Body of pancreas (tissue), 4 donors: ENCODE measurements around the gene MST1. TPM values are rescaled to one million over a fixed set of nuclear protein-coding genes. Genes with fewer than 3 reads are reported as not detected.

Experiments used
- ATAC-seq: fragments of 150-250 bp; one replicate; pipeline ENCODE4 v1.9.1; 2016
- DNase-seq, 4 donors: peaks; one replicate each; pipeline ENCODE4 v3.0.0-alpha.2; 2019
- H3K27ac ChIP-seq, 4 donors: fragments of 200-600 bp; sonication (generic); 1 replicate in 3 of 4; 2 replicates in 1 of 4; pipeline versions ENCODE4 v1.5.1 to v1.6.1; 2016 to 2019; ENCODE audit warnings: mild to moderate bottlenecking in 1 of 4, mixed read lengths in 1 of 4, moderate library complexity in 1 of 4
- H3K27me3 ChIP-seq, 2 donors: fragments of 200-600 bp; sonication (generic); one replicate each; pipeline ENCODE4 v1.6.0; 2016; ENCODE audit warnings: mild to moderate bottlenecking in 1 of 2
- H3K36me3 ChIP-seq, 2 donors: fragments of 200-600 bp; sonication (generic); replicated peaks in 1 of 2; 2 replicates each; pipeline ENCODE4 v1.5.1; 2016; ENCODE audit warnings: low read depth in 2 of 2; ENCODE audit not compliant: insufficient read depth in 1 of 2
- H3K4me1 ChIP-seq: fragments of 200-600 bp; sonication (generic); one replicate; pipeline ENCODE4 v1.6.0; 2016
- H3K4me3 ChIP-seq, 2 donors: fragments of 200-600 bp; sonication (generic); 1 replicate in 1 of 2; 2 replicates in 1 of 2; pipeline ENCODE4 v1.5.1; 2016 to 2019
- H3K9me3 ChIP-seq, 3 donors: fragments of 200-600 bp; sonication (generic); 1 replicate in 2 of 3; 2 replicates in 1 of 3; pipeline ENCODE4 v1.5.1; 2016
- CTCF ChIP-seq, 7 experiments: fragments of 450-650 bp in 4 of 7; fragments of 200-600 bp in 3 of 7; sonication (generic) in 3 of 7; IDR thresholded peaks; one replicate each; pipeline ENCODE4 v1.5.1; 2016 to 2019; ENCODE audit warnings: antibody characterized with exemption in 7 of 7
- POLR2A ChIP-seq, 3 donors: fragments of 450-650 bp; IDR thresholded peaks; one replicate each; pipeline ENCODE4 v1.6.1; 2016; ENCODE audit warnings: antibody characterized with exemption in 3 of 3, mild to moderate bottlenecking in 2 of 3
- WGBS, 2 donors: methylation state at CpG; one replicate each; pipeline ENCODE4 v1.1.5; 2017; 5-methylcytosine and 5-hydroxymethylcytosine counted together
- intact Hi-C: fragments of 100-400 bp; cut with DNase I; formaldehyde crosslinking; loops from one replicate; pipeline ENCODE4 v1.15.1; 2023
- total RNA-seq, 2 donors: library from RNA; depleted of rRNA; stranded (reverse); fragments of >200 nt; gene quantifications; one replicate each; pipeline ENCODE4 v1.1.0, GENCODE V29; 2016

Gene MST1
- total RNA-seq, 2 donors from 2014 or later, result 16.9 to 80.4 TPM

GRCh38 chr3:49656541-49657112 lies 32.6 kb downstream of the MST1 start:
- Histone ChIP-seq H3K4me1 (peaks cover 8% of the 10 kb centered on the region), H3K9me3 (no peaks in the 10 kb centered on the region), H3K4me3 (no peak overlapping the region), H3K27ac (no peak overlapping the region), H3K27me3 (no peaks in the 10 kb centered on the region), H3K36me3 (no peaks in the 10 kb centered on the region)
- intact Hi-C loops, result no loop called here
- ATAC-seq (no peak), DNase-seq (no peak)
- WGBS, 2 donors, result 58 to 74% methylated on average over 17 to 18 of the region's 18 CpGs
- TF ChIP-seq POLR2A (IDR thresholded peaks at IDR 0.05) (no peak), CTCF (IDR thresholded peaks at IDR 0.05) (no peak)

GRCh38 chr3:49655731-49656285 lies 33.5 kb downstream of the MST1 start:
- TF ChIP-seq CTCF (IDR thresholded peaks at IDR 0.05), result no peak
- H3K27me3 ChIP-seq, result no peaks in the 10 kb centered on the region
- intact Hi-C loops, result no loop called here
- H3K4me1 ChIP-seq, result peaks cover 1% of the 10 kb centered on the region
- WGBS, 2 donors, result 92 to 98% methylated on average over 11 to 15 of the region's 19 CpGs
- DNase-seq (no peak), ATAC-seq (no peak)
- H3K9me3 ChIP-seq, result no peaks in the 10 kb centered on the region
- no peak overlapping the region for H3K4me3 ChIP-seq
- no peak overlapping the region for H3K27ac ChIP-seq
- H3K36me3 ChIP-seq, result no peaks in the 10 kb centered on the region

GRCh38 chr3:49654955-49655556 lies 34.2 kb downstream of the MST1 start:
- H3K27me3 ChIP-seq, result no peaks in the 10 kb centered on the region
- H3K4me1 ChIP-seq, result no peaks in the 10 kb centered on the region
- H3K36me3 ChIP-seq, result no peaks in the 10 kb centered on the region
- no peaks in the 10 kb centered on the region for H3K9me3 ChIP-seq
- 69 to 73% methylated on average over 3 to 10 of the region's 10 CpGs for WGBS, 2 donors
- ATAC-seq (no peak), DNase-seq (peak in 1 of 4 donors; percentile 28)
- no peak overlapping the region for H3K27ac ChIP-seq
- intact Hi-C loops, result no loop called here
- no peak overlapping the region for H3K4me3 ChIP-seq
- no peak for TF ChIP-seq CTCF (IDR thresholded peaks at IDR 0.05)
- no peak for TF ChIP-seq POLR2A (IDR thresholded peaks at IDR 0.05)

DNA sequence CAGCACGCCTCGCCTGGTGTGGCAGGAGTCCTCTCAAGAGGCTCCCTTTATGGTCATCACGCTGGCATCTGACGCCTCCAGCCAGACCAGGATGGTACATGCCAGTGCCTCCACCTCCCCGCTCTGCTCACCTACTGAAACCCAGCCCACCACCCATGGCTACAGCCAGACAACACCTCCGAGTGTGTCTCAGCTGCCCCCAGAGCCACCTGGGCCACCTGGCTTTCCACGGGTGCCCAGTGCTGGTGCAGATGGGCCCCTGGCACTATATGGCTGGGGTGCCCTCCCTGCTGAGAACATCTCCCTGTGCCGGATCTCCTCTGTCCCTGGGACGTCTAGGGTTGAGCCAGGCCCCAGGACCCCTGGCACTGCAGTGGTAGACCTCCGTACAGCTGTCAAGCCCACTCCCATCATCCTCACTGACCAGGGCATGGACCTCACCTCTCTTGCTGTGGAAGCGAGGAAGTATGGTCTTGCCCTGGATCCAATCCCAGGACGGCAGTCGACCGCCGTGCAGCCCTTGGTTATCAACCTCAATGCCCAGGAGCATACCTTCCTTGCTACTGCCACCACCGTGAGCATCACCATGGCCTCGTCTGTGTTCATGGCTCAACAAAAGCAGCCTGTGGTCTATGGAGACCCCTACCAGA lies 35.0 kb downstream of the MST1 start:
- DNase-seq (no peak), ATAC-seq (no peak)
- intact Hi-C loops, result no loop called here
- Histone ChIP-seq H3K27ac (no peak overlapping the region), H3K36me3 (no peaks in the 10 kb centered on the region), H3K4me3 (no peak overlapping the region), H3K9me3 (no peaks in the 10 kb centered on the region), H3K27me3 (no peaks in the 10 kb centered on the region), H3K4me1 (no peaks in the 10 kb centered on the region)
- TF ChIP-seq CTCF (IDR thresholded peaks at IDR 0.05), result no peak
- TF ChIP-seq POLR2A (IDR thresholded peaks at IDR 0.05), result no peak
- 75 to 89% methylated on average over 10 to 16 of the region's 17 CpGs for WGBS, 2 donors
